K562 (cell line): ENCODE results near the gene PRKCE. TPM values are rescaled to one million over a fixed set of nuclear protein-coding genes. Genes with fewer than 3 reads are reported as not detected.

Experiments used
- EP300 ChIP-seq: IDR thresholded peaks from 2 replicates; pipeline ENCODE4 v1.6.1; 2012; ENCODE audit warnings: low read length, improper control_type of control experiment
- GTF2F1 ChIP-seq: IDR thresholded peaks from 2 replicates; pipeline ENCODE4 v1.6.1; 2011; ENCODE audit warnings: low read depth, low read length, improper control_type of control experiment
- MTA1 ChIP-seq: fragments of 450-650 bp; IDR thresholded peaks from 2 replicates; pipeline ENCODE4 v1.6.1; 2017; ENCODE audit warnings: borderline replicate concordance
- NR2C2 ChIP-seq, 2 experiments: fragments of 200-800 bp in 1 of 2; sonication (Bioruptor generic) in 1 of 2; sonication (generic) in 1 of 2; formaldehyde crosslinking in 1 of 2; IDR thresholded peaks; 2 replicates each; pipeline versions ENCODE4 v1.6.1 to v1.8.0; 2016 to 2022; ENCODE audit warnings: mild to moderate bottlenecking in 1 of 2, missing compliant biosample characterization in 1 of 2, missing genetic modification characterization in 1 of 2, missing genetic modification reagents in 1 of 2
- RBM39 ChIP-seq: fragments of 200-400 bp; formaldehyde crosslinking; optimal IDR thresholded peaks from 2 replicates; pipeline ENCODE3; 2018; ENCODE audit warnings: low read depth, low read length
- ZNF174 ChIP-seq: fragments of 250-450 bp; sonication (Bioruptor Pico); IDR thresholded peaks from 2 replicates; pipeline ENCODE4 v1.4.0; 2020; ENCODE audit warnings: mild to moderate bottlenecking
- ZNF431 ChIP-seq: sonication (generic); formaldehyde crosslinking; IDR thresholded peaks from 2 replicates; pipeline ENCODE4 v1.8.0; 2022; ENCODE audit warnings: mild to moderate bottlenecking, missing genetic modification reagents
- polyA plus RNA-seq, 8 experiments: library from polyadenylated mRNA; depleted of rRNA in 4 of 8; stranded (reverse) in 5 of 8; unstranded in 3 of 8; fragments of >200 nt; fragmentation: Nextera tagmentation in 2 of 8; fragmentation: Illumina TruSeq in 1 of 8; extraction: Ambion mirVana in 2 of 8; extraction: Trizol in 1 of 8; gene quantifications; 2 replicates each; pipeline versions ENCODE4 v1.2.1 to v1.2.3, GENCODE V29; 2011 to 2014; ENCODE audit warnings: inconsistent platforms in 1 of 8, missing spikeins in 1 of 8
- total RNA-seq, 7 experiments: library from RNA; depleted of rRNA in 6 of 7; stranded (reverse); fragments of >200 nt in 6 of 7; fragmentation: Illumina TruSeq in 2 of 7; extraction: Trizol in 2 of 7; gene quantifications; 2 replicates each; pipeline versions ENCODE4 v1.2.1 to v1.2.3, GENCODE V29; 2011 to 2021; ENCODE audit warnings: low replicate concordance in 1 of 7
- TF ChIP-seq, protein P1 (sequence below): fragments of 250-450 bp; sonication (Bioruptor Pico); IDR thresholded peaks from 2 replicates; pipeline ENCODE4 v1.4.0; 2020; ENCODE audit warnings: mild to moderate bottlenecking
- TF ChIP-seq, protein P2 (sequence below): sonication (generic); formaldehyde crosslinking; IDR thresholded peaks from 2 replicates; pipeline ENCODE4 v1.8.1; 2023; ENCODE audit warnings: mild to moderate bottlenecking, missing genetic modification reagents
- TF ChIP-seq, protein P3 (sequence below): fragments of 200-400 bp; formaldehyde crosslinking; IDR thresholded peaks from 2 replicates; pipeline ENCODE4 v1.6.1; 2017; ENCODE audit warnings: mild to moderate bottlenecking, low read depth, low read length, moderate library complexity

Gene PRKCE
- total and polyA plus RNA-seq, 9 of the 15 experiments (the other 6 are each of a cell fraction or from before 2014, with no cell fraction given): 0.06 to 1.0 (median 0.22) TPM; not detected in 1

DNA sequence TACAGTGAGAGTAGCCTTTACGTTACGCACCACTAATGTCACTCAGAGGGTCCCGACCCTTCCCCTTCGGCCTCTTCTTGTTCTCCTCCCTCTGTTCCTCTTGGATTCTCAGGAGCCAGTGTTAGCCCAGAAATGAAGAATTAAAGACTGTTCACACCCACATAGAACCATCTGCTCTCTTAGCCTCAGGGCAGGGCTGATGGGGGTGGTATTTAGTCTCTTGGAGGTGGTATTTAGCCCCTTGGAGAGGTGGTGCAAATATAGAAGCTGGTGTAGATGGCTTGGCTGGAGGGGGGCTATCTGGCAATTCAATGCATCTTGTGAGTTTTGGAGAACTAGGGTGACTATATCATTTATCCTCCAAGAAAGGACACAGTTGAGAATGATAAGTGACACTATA lies 286.5 kb downstream of the PRKCE start (continued):
- TF ChIP-seq, protein P1, sequence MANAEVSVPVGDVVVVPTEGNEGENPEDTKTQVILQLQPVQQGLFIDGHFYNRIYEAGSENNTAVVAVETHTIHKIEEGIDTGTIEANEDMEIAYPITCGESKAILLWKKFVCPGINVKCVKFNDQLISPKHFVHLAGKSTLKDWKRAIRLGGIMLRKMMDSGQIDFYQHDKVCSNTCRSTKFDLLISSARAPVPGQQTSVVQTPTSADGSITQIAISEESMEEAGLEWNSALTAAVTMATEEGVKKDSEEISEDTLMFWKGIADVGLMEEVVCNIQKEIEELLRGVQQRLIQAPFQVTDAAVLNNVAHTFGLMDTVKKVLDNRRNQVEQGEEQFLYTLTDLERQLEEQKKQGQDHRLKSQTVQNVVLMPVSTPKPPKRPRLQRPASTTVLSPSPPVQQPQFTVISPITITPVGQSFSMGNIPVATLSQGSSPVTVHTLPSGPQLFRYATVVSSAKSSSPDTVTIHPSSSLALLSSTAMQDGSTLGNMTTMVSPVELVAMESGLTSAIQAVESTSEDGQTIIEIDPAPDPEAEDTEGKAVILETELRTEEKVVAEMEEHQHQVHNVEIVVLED (CRISPR knock-in tag): no peak
- TF ChIP-seq NR2C2 (CRISPR knock-in tag; IDR thresholded peaks at IDR 0.05): no peak
- TF ChIP-seq NR2C2 (tag; IDR thresholded peaks at IDR 0.05): no peak
- no peak for TF ChIP-seq ZNF174 (CRISPR knock-in tag)
- TF ChIP-seq GTF2F1: no peak
- TF ChIP-seq, protein P2, sequence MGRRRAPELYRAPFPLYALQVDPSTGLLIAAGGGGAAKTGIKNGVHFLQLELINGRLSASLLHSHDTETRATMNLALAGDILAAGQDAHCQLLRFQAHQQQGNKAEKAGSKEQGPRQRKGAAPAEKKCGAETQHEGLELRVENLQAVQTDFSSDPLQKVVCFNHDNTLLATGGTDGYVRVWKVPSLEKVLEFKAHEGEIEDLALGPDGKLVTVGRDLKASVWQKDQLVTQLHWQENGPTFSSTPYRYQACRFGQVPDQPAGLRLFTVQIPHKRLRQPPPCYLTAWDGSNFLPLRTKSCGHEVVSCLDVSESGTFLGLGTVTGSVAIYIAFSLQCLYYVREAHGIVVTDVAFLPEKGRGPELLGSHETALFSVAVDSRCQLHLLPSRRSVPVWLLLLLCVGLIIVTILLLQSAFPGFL (CRISPR knock-in tag): no peak
- no peak for TF ChIP-seq ZNF431 (CRISPR knock-in tag)
- TF ChIP-seq RBM39: no peak
- no peak for TF ChIP-seq EP300
- TF ChIP-seq, protein P3, sequence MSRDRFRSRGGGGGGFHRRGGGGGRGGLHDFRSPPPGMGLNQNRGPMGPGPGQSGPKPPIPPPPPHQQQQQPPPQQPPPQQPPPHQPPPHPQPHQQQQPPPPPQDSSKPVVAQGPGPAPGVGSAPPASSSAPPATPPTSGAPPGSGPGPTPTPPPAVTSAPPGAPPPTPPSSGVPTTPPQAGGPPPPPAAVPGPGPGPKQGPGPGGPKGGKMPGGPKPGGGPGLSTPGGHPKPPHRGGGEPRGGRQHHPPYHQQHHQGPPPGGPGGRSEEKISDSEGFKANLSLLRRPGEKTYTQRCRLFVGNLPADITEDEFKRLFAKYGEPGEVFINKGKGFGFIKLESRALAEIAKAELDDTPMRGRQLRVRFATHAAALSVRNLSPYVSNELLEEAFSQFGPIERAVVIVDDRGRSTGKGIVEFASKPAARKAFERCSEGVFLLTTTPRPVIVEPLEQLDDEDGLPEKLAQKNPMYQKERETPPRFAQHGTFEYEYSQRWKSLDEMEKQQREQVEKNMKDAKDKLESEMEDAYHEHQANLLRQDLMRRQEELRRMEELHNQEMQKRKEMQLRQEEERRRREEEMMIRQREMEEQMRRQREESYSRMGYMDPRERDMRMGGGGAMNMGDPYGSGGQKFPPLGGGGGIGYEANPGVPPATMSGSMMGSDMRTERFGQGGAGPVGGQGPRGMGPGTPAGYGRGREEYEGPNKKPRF: no peak
- no peak for TF ChIP-seq MTA1
